Aorta (tissue), 5 donors: ENCODE data around the gene MARCHF11. TPM values are rescaled to one million over a fixed set of nuclear protein-coding genes. Genes with fewer than 3 reads are reported as not detected.

ENCODE experiments used
- ATAC-seq: fragments of 200-7000 bp; cut with Tn5 transposase; one replicate; pipeline ENCODE4 v1.9.1; 2022; ENCODE audit warnings: moderate library complexity; ENCODE audit not compliant: low FRiP score
- DNase-seq, 2 donors: peaks; one replicate each; pipeline ENCODE4 v3.0.0-alpha.2; 2020
- H3K27ac ChIP-seq, 2 donors: one replicate each; pipeline ENCODE4 v1.5.1; 2013; ENCODE audit warnings: low read length in 2 of 2, mild to moderate bottlenecking in 2 of 2, moderate library complexity in 2 of 2, control low read depth in 1 of 2, inconsistent platforms in 1 of 2, low read depth in 1 of 2
- H3K27me3 ChIP-seq, 2 donors: one replicate each; pipeline ENCODE4 v1.6.1; 2013; ENCODE audit warnings: control low read depth in 1 of 2, low read length in 1 of 2, mild to moderate bottlenecking in 1 of 2, moderate library complexity in 1 of 2; ENCODE audit not compliant: insufficient read depth in 2 of 2, control insufficient read depth in 1 of 2
- H3K36me3 ChIP-seq, 2 donors: one replicate each; pipeline ENCODE4 v1.6.1; 2013; ENCODE audit warnings: control low read depth in 1 of 2, low read length in 1 of 2, mild to moderate bottlenecking in 1 of 2; ENCODE audit not compliant: insufficient read depth in 2 of 2, control insufficient read depth in 1 of 2
- H3K4me1 ChIP-seq, 2 donors: one replicate each; pipeline ENCODE4 v1.6.1; 2013; ENCODE audit warnings: low read length in 2 of 2, control low read depth in 1 of 2, mild to moderate bottlenecking in 1 of 2, moderate library complexity in 1 of 2; ENCODE audit not compliant: insufficient read depth in 2 of 2, control insufficient read depth in 1 of 2
- H3K4me3 ChIP-seq, 2 donors: one replicate each; pipeline ENCODE4 v1.5.1; 2013; ENCODE audit warnings: low read length in 2 of 2, control low read depth in 1 of 2, mild to moderate bottlenecking in 1 of 2
- H3K9me3 ChIP-seq: one replicate; pipeline ENCODE4 v1.6.1; 2013; ENCODE audit warnings: mild to moderate bottlenecking, low read length; ENCODE audit not compliant: control insufficient read depth
- WGBS, 2 donors: extraction: QIAGEN DNeasy Blood & Tissue Kit; methylation state at CpG; one replicate each; pipeline ENCODE4 v1.1.7; 2013; 5-methylcytosine and 5-hydroxymethylcytosine counted together
- intact Hi-C, 2 donors: fragments of 100-400 bp; cut with DNase I; formaldehyde crosslinking; loops; one replicate each; pipeline versions ENCODE4 v1.14.2 to v1.15.0; 2022
- polyA plus RNA-seq, 2 donors: library from polyadenylated mRNA; stranded (reverse); fragments of 200-250 nt; gene quantifications; one replicate each; pipeline ENCODE4 v1.2.3, GENCODE V29; 2013
- total RNA-seq, 2 donors: library from RNA; stranded (reverse); fragmentation: NEBNext Ultra II Directional; extraction: Animal tissue kit (Norgen Biotek cat#: 25700); gene quantifications; one replicate each; pipeline ENCODE4 v1.2.1, GENCODE V29; 2021
- donor health status: healthy with polysubstance abuse.
- donor health status: Bipolar disorder and iron deficiency.
- donor health status: DM: no; HTN: no; CAD: no.
- donor health status: DM: no; HTN: no; CAD: no.
- donor health status: DM: yes; HTN: yes; CAD: no.

MARCHF11 gene
- total and polyA plus RNA-seq, 4 donors = not detected

- WGBS, 2 donors = 92 to 93% methylated on average over 4 of the region's 4 CpGs
- Histone ChIP-seq H3K27me3 (no peaks in the 10 kb centered on the region), H3K4me1 (no peaks in the 10 kb centered on the region), H3K27ac (no peak overlapping the region), H3K36me3 (no peaks in the 10 kb centered on the region), H3K4me3 (no peak overlapping the region), H3K9me3 (peaks cover 1% of the 10 kb centered on the region)
- no peak for ATAC-seq
- intact Hi-C loops = no loop called here
- DNase-seq = no peak
Measured at GRCh38 chr5:16119790-16120189, 59.8 kb downstream of the MARCHF11 start.

GRCh38 chr5:16115140-16115539, 64.5 kb downstream of the MARCHF11 start:
- DNase-seq (no peak), ATAC-seq (no peak)
- 83% methylated on average over 8 of the region's 8 CpGs for WGBS, 2 donors
- no peaks in the 10 kb centered on the region for H3K36me3 ChIP-seq
- peaks cover 3% of the 10 kb centered on the region for H3K9me3 ChIP-seq
- H3K4me3 ChIP-seq = no peak overlapping the region
- H3K4me1 ChIP-seq = no peaks in the 10 kb centered on the region
- no peak overlapping the region for H3K27ac ChIP-seq
- intact Hi-C loops = no loop called here
- H3K27me3 ChIP-seq = no peaks in the 10 kb centered on the region

GRCh38 chr5:16108418-16108817, 71.2 kb downstream of the MARCHF11 start:
- ATAC-seq (no peak), DNase-seq (no peak)
- 43 to 52% methylated on average over 3 of the region's 3 CpGs for WGBS, 2 donors
- Histone ChIP-seq H3K9me3 (peaks cover 3% of the 10 kb centered on the region), H3K27me3 (no peaks in the 10 kb centered on the region), H3K4me3 (no peak overlapping the region), H3K36me3 (no peaks in the 10 kb centered on the region), H3K27ac (no peak overlapping the region), H3K4me1 (no peaks in the 10 kb centered on the region)
- intact Hi-C loops = no loop called here

GRCh38 chr5:16104961-16105360, 74.6 kb downstream of the MARCHF11 start:
- H3K27ac ChIP-seq = no peak overlapping the region
- DNase-seq (no peak), ATAC-seq (no peak)
- no peaks in the 10 kb centered on the region for H3K36me3 ChIP-seq
- no peaks in the 10 kb centered on the region for H3K4me1 ChIP-seq
- H3K4me3 ChIP-seq = no peak overlapping the region
- H3K9me3 ChIP-seq = peaks cover 7% of the 10 kb centered on the region
- H3K27me3 ChIP-seq = no peaks in the 10 kb centered on the region
- intact Hi-C loops = no loop called here
- whole genome bisulfite sequencing, 2 donors = 50 to 53% methylated on average over 2 of the region's 2 CpGs

GRCh38 chr5:16095612-16096011, 84.0 kb downstream of the MARCHF11 start:
- ATAC-seq = no peak

GRCh38 chr5:16090270-16090669, 89.3 kb downstream of the MARCHF11 start:
- Histone ChIP-seq H3K27me3 (no peaks in the 10 kb centered on the region), H3K27ac (no peak overlapping the region), H3K4me1 (no peaks in the 10 kb centered on the region), H3K9me3 (no peaks in the 10 kb centered on the region), H3K4me3 (no peak overlapping the region), H3K36me3 (no peaks in the 10 kb centered on the region)
- ATAC-seq (no peak), DNase-seq (no peak)
- intact Hi-C loops = no loop called here
- WGBS, 2 donors = 86 to 87% methylated on average over 6 of the region's 6 CpGs

More at GRCh38 chr5:16095612-16096011, 84.0 kb downstream of the MARCHF11 start:
- no peak for DNase-seq
- intact Hi-C loops = no loop called here
- no peak overlapping the region for H3K27ac ChIP-seq
- no peaks in the 10 kb centered on the region for H3K9me3 ChIP-seq
- WGBS, 2 donors = 46 to 54% methylated on average over 5 of the region's 5 CpGs
- H3K36me3 ChIP-seq = no peaks in the 10 kb centered on the region
- H3K4me1 ChIP-seq = no peaks in the 10 kb centered on the region
- H3K4me3 ChIP-seq = no peak overlapping the region
- no peaks in the 10 kb centered on the region for H3K27me3 ChIP-seq

- ATAC-seq (no peak), DNase-seq (no peak)
- H3K27me3 ChIP-seq = no peaks in the 10 kb centered on the region
- H3K9me3 ChIP-seq = no peaks in the 10 kb centered on the region
- H3K36me3 ChIP-seq = no peaks in the 10 kb centered on the region
- H3K4me3 ChIP-seq = no peak overlapping the region
- H3K27ac ChIP-seq = no peak overlapping the region
- H3K4me1 ChIP-seq = no peaks in the 10 kb centered on the region
- intact Hi-C loops = no loop called here
- 86 to 88% methylated on average over 4 of the region's 4 CpGs for WGBS, 2 donors
Measured at GRCh38 chr5:16082982-16083381, 96.6 kb downstream of the MARCHF11 start.

- H3K4me3 ChIP-seq = no peak overlapping the region
- no peaks in the 10 kb centered on the region for H3K4me1 ChIP-seq
- ATAC-seq = no peak
- intact Hi-C loops = no loop called here
- H3K36me3 ChIP-seq = no peaks in the 10 kb centered on the region
- no peaks in the 10 kb centered on the region for H3K27me3 ChIP-seq
- 60 to 61% methylated on average over 7 of the region's 7 CpGs for WGBS, 2 donors
- H3K27ac ChIP-seq = no peak overlapping the region
- no peaks in the 10 kb centered on the region for H3K9me3 ChIP-seq
- no peak for DNase-seq
Measured at GRCh38 chr5:16082053-16082452, 97.5 kb downstream of the MARCHF11 start.

GRCh38 chr5:16081376-16081955, 98.1 kb downstream of the MARCHF11 start:
- Histone ChIP-seq H3K9me3 (no peaks in the 10 kb centered on the region), H3K27me3 (no peaks in the 10 kb centered on the region), H3K4me3 (no peak overlapping the region), H3K36me3 (no peaks in the 10 kb centered on the region), H3K4me1 (no peaks in the 10 kb centered on the region), H3K27ac (no peak overlapping the region)
- WGBS, 2 donors = 10 to 15% methylated on average over 10 of the region's 10 CpGs
- no peak for ATAC-seq
- no peak for DNase-seq
- intact Hi-C loops = no loop called here
